ENCODE results near the gene OR4E1.

GRCh38 chr14:21675566-21675965, 1.9 kb upstream of the OR4E1 start:
- TF ChIP-seq POLR2A (IDR thresholded peaks at IDR 0.05) (no peak), CTCF (IDR thresholded peaks at IDR 0.05) (no peak), EP300 (IDR thresholded peaks at IDR 0.05) (no peak)

Data from ovary (tissue), 3 donors.